ENCODE data around the gene ZCCHC17.

The ZCCHC17 gene

GRCh38 chr1:31397360-31398095 is 100.7 kb downstream of the ZCCHC17 start:
- Histone ChIP-seq H3K4me1 (ENCODE audit: control insufficient read depth in 1 of 2, insufficient read depth in 1 of 2, low read depth in 1 of 2, low read length in 1 of 2) (peaks cover 25 to 32% of the 10 kb centered on the region in 2 experiments), H3K36me3 (no peaks in the 10 kb centered on the region), H3K4me3 (ENCODE audit: low read depth in 1 of 2, low read length in 1 of 2) (no peak overlapping the region), H3K9me3 (no peaks in the 10 kb centered on the region), H3K27me3 (no peaks in the 10 kb centered on the region), H3K27ac (no peak overlapping the region)
- TF ChIP-seq CTCF (IDR thresholded peaks at IDR 0.05): no peak

GRCh38 chr1:31398246-31398645 is 101.4 kb downstream of the ZCCHC17 start:
- Histone ChIP-seq H3K9me3 (no peaks in the 10 kb centered on the region), H3K4me3 (ENCODE audit: low read depth in 1 of 2, low read length in 1 of 2) (no peak overlapping the region), H3K36me3 (no peaks in the 10 kb centered on the region), H3K27ac (no peak overlapping the region), H3K4me1 (ENCODE audit: control insufficient read depth in 1 of 2, insufficient read depth in 1 of 2, low read depth in 1 of 2, low read length in 1 of 2) (peaks cover 25 to 32% of the 10 kb centered on the region in 2 experiments), H3K27me3 (no peaks in the 10 kb centered on the region)
- TF ChIP-seq CTCF (IDR thresholded peaks at IDR 0.05): no peak

- no peak for TF ChIP-seq CTCF (IDR thresholded peaks at IDR 0.05)
- Histone ChIP-seq H3K36me3 (no peaks in the 10 kb centered on the region), H3K4me1 (ENCODE audit: control insufficient read depth in 1 of 2, insufficient read depth in 1 of 2, low read depth in 1 of 2, low read length in 1 of 2) (peaks cover 18 to 26% of the 10 kb centered on the region in 2 experiments), H3K27me3 (no peaks in the 10 kb centered on the region), H3K4me3 (ENCODE audit: low read depth in 1 of 2, low read length in 1 of 2) (no peak overlapping the region), H3K9me3 (no peaks in the 10 kb centered on the region), H3K27ac (no peak overlapping the region)
Measured at GRCh38 chr1:31399976-31400375, 103.1 kb downstream of the ZCCHC17 start.

GRCh38 chr1:31400393-31400792 is 103.6 kb downstream of the ZCCHC17 start:
- Histone ChIP-seq H3K4me3 (ENCODE audit: low read depth in 1 of 2, low read length in 1 of 2) (no peak overlapping the region), H3K27me3 (no peaks in the 10 kb centered on the region), H3K27ac (no peak overlapping the region), H3K4me1 (ENCODE audit: control insufficient read depth in 1 of 2, insufficient read depth in 1 of 2, low read depth in 1 of 2, low read length in 1 of 2) (peaks cover 17 to 22% of the 10 kb centered on the region in 2 experiments), H3K9me3 (no peaks in the 10 kb centered on the region), H3K36me3 (no peaks in the 10 kb centered on the region)
- TF ChIP-seq CTCF (IDR thresholded peaks at IDR 0.05): no peak

GRCh38 chr1:31401241-31401640 is 104.4 kb downstream of the ZCCHC17 start:
- no peak for TF ChIP-seq CTCF (IDR thresholded peaks at IDR 0.05)
- H3K27ac ChIP-seq: no peak overlapping the region
- no peaks in the 10 kb centered on the region for H3K9me3 ChIP-seq
- H3K27me3 ChIP-seq: no peaks in the 10 kb centered on the region
- no peak overlapping the region for H3K4me3 ChIP-seq (ENCODE audit: low read depth in 1 of 2, low read length in 1 of 2)
- no peaks in the 10 kb centered on the region for H3K36me3 ChIP-seq
- peaks cover 17 to 22% of the 10 kb centered on the region in 2 experiments for H3K4me1 ChIP-seq (ENCODE audit: control insufficient read depth in 1 of 2, insufficient read depth in 1 of 2, low read depth in 1 of 2, low read length in 1 of 2)
